GM18868 (cell line): Measurements from ENCODE around the gene MID2.
A peak's percentile ranks its signal among the peaks of the same experiment; 100 is the strongest.
"Not testable (repeated sequence)": the region's sequence is repeated elsewhere in the genome, so short reads cannot be mapped to it uniquely, and the experiment has no call there.

Source experiments
- ATAC-seq: cut with Tn5 transposase; IDR thresholded peaks from one replicate; pipeline ENCODE4 v1.9.1; 2021; ENCODE audit warnings: mild to moderate bottlenecking, moderate library complexity; ENCODE audit not compliant: unreplicated experiment

The MID2 gene

GRCh38 chrX:107836958-107837357 lies 11.3 kb downstream of the MID2 start:
- ATAC-seq = no peak

DNA sequence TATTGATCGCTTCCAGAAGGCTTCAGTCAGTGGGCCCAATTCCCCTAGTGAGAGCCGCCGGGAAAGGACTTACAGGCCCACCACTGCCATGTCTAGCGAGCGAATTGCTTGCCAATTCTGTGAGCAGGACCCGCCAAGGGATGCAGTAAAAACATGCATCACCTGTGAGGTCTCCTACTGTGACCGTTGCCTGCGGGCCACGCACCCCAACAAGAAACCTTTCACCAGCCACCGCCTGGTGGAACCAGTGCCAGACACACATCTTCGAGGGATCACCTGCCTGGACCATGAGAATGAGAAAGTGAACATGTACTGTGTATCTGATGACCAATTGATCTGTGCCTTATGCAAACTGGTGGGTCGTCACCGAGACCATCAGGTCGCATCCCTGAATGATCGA lies 15.3 kb downstream of the MID2 start:
- ATAC-seq = no peak

- ATAC-seq = no peak
Measured at GRCh38 chrX:107842715-107843400, 17.2 kb downstream of the MID2 start.

DNA sequence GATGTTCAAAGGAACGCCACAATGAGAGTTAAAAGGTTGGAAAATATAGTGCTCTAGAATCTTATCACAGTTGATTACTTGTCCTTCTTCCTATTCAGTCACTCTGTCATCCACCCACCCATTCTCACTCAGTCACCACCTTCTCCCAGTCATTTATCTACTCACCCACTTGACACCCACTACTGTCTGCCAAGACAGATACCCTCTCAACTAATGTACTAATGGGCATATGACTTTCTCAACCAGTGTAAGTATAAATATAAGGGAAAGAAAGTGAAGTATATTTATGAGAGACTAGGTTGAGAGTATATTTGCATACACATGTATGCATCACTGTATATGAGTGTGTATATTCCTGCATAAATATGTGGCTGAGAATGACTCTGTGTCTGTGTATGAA lies 20.0 kb downstream of the MID2 start:
- ATAC-seq = no peak

DNA sequence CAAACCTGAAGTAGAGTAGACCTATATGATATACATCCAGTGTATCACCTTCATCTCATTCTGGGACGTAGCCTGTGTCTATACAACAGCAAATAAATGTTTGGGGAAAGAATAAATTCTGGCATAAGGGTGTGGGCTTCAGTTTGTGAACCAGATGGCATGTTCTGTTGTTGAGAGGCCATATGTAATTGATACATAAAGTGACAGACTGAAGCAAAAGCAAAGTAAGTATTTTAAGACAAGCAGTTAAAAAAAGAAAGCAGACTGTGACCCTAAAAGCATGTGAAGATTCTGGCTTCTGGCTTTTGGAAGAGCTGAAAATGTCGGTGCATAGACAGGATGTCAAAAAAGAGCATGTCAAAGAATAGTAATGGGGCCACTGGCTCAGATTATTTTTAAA lies 22.9 kb downstream of the MID2 start:
- no peak for ATAC-seq

DNA sequence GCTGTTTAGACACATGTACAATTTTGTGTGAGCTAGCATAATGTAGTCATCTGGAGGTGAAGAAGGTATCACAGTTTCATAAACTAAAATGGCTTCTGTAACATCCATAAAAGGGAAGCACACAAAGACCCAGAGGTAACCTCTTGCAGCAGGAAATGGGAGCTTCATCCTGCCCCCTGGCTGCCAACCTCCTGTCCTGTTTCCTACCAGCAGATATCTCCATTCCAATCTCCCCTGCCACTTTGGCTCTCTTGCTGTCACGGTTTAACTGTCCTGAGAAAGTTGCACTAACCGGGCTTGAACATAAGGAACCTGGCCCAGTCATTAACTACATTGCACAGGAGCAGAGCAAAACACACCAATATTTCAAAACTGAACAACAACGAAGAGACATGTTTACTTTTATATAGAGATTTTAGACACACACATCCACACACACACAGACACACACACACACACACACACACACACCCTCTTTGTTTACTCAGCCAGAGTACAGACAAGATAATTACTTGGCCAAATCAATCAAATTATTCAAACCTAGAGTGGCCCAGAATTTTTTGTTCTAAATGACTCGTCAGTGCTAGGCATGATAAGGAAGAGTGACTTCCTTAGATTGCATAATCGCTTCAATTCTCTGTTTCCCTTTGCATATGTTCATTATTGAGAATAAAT lies 24.2 kb downstream of the MID2 start:
- no peak for ATAC-seq

DNA sequence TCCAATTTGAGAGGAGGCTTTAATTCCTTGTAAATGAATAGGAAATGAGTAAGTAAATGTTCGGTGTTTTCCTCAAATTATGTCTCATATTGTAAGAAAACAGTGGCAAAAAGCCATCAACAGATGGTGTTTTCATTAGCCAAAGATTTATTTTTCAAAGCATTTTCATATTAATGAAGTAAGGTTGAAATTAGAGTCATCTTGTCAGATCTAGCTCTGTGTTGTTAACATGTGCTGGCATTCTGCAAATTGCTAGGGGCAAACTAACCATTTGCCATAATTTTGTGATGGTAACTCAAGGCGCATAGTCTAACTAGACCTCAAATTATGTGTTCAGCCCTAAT lies 24.7 kb downstream of the MID2 start:
- ATAC-seq = no peak

- no peak for ATAC-seq
Measured at GRCh38 chrX:107851215-107851614, 25.5 kb downstream of the MID2 start.

- ATAC-seq = not testable (repeated sequence)
Measured at GRCh38 chrX:107851665-107852064, 26.0 kb downstream of the MID2 start.

DNA sequence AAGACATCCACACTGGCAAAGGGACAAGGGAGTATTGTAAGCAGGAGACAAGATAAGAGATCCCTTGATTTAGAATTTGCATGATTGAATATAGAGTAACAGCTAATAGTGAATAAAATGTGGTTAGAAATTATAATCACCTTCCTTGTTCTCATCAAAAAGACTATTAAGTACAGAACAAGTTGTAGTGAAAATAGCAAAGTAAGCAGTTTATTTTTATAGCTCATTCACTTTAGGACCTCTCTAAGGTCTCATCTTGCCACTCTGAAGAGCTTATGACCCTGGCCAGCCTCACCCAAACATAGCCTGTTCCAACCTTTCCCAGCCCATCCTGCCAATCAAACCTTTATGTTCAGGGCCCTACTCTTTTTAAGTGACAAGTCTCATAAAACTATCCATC lies 30.6 kb downstream of the MID2 start:
- no peak for ATAC-seq

- ATAC-seq = not testable (repeated sequence)
Measured at GRCh38 chrX:107857041-107857440, 31.4 kb downstream of the MID2 start.

GRCh38 chrX:107857837-107858236 lies 32.2 kb downstream of the MID2 start:
- no peak for ATAC-seq

- ATAC-seq = no peak
Measured at GRCh38 chrX:107861056-107861455, 35.4 kb downstream of the MID2 start.

GRCh38 chrX:107871136-107871535 lies 45.5 kb downstream of the MID2 start:
- ATAC-seq = no peak

- ATAC-seq = no peak
Measured at GRCh38 chrX:107878106-107878505, 52.4 kb downstream of the MID2 start.

GRCh38 chrX:107880054-107880610 lies 54.5 kb downstream of the MID2 start:
- no peak for ATAC-seq

GRCh38 chrX:107894038-107894437 lies 68.4 kb downstream of the MID2 start:
- ATAC-seq = peak; percentile 77

GRCh38 chrX:107902721-107903120 lies 77.1 kb downstream of the MID2 start:
- no peak for ATAC-seq

DNA sequence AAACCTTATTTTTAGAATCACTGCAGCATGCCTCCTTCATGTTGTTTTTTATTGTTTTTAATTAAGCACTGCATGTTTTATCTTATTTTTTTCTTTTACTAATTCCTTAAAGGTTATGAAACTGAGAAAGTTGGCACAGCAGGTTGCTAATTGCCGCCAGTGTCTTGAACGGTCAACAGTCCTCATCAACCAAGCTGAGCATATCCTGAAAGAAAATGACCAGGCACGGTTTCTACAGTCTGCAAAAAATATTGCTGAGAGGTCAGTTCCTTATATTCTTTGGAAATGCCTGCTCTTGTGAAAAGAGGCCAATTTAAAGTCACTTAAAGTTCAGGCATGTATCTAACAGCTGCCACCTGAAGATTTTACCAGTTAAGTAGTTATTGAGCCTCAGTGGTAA lies 79.7 kb downstream of the MID2 start:
- ATAC-seq = no peak

GRCh38 chrX:107924136-107924746 lies 98.6 kb downstream of the MID2 start:
- ATAC-seq = no peak

DNA sequence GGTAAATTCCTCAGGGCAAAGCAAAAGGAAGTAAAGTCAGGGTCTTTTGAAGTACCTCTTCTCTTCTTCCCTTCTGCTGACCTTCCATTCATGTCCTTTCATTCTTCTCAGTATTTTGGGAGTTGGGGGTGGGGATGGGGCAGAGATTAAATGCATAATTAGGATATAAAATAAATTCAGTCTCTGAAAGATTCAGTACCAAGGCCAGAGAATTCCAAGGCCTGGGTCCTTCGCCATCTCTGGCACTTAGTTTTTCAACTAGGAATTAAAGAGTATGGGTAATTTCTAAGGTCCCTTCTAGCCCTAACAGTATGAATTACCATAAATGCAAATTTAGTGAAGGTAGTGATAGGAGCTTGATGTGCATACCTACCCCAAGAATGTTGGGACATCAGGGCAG lies 108.6 kb downstream of the MID2 start:
- no peak for ATAC-seq

- no peak for ATAC-seq
Measured at GRCh38 chrX:107935200-107935599, 109.5 kb downstream of the MID2 start.
